HG03575 (cell line): ENCODE data around the gene ABCG1.

Experiments
- ATAC-seq: cut with Tn5 transposase; IDR thresholded peaks from one replicate; pipeline ENCODE4 v1.9.1; 2021; ENCODE audit not compliant: unreplicated experiment, insufficient number of reproducible peaks, low FRiP score; ENCODE audit errors: extremely low read depth

Gene ABCG1

DNA sequence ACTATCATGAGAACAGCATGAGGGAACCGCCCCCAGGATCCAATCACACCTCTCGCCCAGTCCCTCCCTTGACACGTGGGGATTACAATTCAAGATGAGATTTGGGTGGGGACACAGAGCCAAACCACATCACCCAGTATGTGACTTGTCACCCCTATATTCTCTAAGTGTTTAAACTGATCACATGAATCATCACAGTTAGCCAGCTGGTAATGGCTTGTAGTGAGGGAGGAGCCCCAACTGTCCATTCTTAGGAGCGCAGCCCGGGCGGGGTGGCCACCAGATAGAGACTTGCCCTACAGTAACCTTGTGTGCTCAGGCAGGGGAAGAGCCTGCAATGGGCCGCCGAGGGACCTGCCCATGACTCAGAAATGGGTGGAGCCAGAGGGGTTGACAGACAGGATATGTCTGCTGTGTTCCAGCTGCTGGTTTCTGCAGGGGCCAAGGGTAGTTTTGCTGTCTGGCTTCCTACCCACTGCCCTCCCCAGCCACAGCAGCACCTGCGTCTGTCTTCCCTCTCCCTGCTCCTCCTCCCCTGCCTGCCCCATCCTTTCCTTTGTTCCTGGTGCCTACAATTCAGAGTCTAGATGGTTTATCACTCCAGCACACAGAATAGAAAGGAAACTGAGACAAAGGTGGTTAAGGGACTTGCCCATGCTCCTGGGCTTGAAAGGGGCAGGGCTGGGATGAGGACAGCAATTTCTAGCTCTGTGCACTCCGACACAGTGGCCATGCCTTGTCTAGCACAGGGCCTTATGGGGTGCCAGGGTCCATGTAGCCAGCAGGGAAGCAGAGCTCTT, 9.2 kb downstream of the ABCG1 start:
- ATAC-seq, result peak; percentile 51

DNA sequence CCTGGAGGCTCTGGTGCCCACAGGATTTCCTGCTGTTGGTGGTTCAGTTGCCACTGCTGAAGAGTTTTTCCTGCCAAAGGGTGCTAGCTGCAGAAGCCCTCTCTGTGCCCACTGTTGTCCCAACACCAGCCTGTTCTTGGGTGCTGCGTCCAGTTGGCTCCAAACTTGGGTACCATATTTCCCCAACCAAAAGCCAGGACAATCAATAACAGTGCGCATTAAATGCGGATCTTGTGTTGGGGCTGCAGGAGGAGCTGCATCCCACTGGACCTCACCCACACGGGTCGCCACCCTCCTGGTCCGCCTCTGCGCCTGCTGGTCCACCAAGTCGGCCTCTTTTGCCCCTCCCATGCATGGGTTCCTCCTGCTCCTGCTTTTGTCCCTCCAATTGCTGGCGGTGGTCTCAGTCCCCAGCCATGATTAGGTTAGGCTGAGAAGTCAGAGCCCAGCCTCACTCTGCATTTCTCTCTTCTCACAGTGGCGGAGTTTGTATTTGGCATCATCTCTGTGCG, 9.8 kb downstream of the ABCG1 start:
- ATAC-seq, result no peak

DNA sequence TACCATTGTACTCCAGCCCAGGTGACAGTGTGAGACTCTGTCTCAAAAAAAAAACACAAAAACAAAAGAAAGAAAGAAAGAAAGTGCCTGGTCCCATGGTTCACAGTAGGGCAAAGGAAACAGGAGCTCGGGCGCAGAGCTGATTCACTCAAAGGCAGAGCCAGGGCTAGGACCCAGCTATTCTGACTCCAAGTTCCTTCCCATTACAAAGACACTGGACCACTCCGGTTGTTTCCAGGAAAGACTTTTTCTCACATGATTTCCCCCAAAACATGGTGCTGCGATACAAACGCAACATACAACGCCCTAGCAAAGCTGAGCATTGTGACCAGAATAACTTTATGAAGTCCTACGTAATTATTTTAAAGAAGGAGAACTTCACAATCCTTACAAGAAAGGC, 10.7 kb downstream of the ABCG1 start:
- ATAC-seq, result no peak

DNA sequence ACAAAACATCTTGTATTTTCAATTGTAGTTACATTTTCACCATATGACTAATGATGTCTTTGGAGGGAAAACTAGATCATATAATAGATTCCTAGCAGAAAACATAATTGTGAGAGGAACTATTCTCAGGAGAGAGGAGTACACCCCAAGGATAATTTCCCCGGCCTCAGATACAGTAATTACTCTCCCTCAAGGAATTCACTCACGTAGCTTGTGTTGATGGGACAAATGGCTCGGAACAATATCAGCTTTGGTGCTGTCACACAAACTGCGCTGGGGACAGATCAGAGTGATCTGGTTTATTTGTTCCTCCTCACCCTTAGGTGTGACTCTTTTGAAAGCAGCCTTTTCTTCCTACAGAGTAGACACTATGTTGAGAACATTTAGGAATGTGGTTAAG, 11.2 kb downstream of the ABCG1 start:
- ATAC-seq, result no peak

DNA sequence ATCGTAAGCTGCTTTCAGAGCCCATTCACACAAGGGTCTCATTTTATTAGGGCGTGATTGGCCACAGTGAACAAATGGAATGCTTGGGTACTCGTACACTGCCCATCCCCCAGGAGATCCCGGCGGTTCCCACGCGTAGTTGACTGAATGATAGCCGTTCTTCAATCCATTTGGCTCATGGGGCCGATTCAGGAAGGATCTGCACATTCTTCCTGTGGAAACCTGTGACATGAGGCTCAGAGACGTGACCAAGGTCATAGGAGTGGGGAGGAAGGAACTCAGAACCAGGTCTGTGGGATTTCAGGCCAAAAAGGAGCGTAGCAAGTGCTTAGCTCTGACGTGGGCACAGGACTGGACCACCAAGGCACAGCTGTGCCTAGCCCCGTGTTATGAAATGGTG, 11.7 kb downstream of the ABCG1 start:
- ATAC-seq, result no peak

DNA sequence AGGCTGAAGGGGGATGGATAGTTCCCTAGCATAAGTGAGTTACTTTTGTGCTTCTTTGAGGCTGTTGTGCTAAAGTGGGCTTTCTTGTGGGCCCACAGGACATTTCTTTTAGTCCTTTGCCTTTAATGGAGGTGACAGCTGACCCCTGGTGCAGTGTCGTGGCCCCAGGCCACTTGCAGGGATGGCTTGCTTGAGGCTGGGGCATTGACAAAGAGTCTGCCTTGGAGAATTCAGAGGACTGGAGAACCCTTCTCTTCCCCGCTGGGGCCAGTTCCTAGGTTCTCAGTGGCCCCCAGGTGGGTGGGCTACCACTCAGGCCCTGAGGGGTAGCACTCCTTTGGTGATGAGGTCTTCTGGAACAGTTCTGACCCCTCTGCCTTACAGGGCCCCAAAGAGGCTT, 12.8 kb downstream of the ABCG1 start:
- no peak for ATAC-seq

DNA sequence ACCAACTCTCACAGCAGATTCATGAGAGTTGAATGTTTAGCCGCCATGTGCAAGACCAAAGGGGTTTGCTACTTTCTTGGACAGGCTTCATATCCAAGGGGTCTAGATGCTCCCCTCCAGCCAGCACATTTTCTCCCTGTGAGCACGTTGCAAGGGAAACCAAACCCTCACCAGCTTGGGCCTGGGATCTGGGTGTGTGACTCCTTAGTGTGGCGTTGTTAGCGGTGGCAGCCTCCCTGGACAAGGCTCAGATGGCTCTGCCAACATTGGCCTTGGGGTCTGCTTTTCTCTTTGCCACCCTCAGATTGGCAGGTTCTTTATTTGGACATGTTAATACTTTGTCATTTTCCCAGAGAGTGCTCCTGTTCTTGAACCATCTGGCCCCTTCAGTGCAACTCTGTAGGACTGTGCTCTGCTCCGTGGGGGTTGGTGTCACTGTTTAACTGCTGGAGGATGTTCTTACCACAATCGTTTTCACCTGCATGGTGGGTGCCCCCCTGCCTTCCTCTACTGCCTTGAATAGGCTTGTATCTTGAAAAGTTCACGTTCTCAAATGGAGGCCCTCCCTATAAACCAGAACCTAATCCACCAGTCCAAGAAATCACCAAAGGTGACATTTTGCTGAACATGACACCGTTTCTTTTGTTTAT, 13.4 kb downstream of the ABCG1 start:
- no peak for ATAC-seq

DNA sequence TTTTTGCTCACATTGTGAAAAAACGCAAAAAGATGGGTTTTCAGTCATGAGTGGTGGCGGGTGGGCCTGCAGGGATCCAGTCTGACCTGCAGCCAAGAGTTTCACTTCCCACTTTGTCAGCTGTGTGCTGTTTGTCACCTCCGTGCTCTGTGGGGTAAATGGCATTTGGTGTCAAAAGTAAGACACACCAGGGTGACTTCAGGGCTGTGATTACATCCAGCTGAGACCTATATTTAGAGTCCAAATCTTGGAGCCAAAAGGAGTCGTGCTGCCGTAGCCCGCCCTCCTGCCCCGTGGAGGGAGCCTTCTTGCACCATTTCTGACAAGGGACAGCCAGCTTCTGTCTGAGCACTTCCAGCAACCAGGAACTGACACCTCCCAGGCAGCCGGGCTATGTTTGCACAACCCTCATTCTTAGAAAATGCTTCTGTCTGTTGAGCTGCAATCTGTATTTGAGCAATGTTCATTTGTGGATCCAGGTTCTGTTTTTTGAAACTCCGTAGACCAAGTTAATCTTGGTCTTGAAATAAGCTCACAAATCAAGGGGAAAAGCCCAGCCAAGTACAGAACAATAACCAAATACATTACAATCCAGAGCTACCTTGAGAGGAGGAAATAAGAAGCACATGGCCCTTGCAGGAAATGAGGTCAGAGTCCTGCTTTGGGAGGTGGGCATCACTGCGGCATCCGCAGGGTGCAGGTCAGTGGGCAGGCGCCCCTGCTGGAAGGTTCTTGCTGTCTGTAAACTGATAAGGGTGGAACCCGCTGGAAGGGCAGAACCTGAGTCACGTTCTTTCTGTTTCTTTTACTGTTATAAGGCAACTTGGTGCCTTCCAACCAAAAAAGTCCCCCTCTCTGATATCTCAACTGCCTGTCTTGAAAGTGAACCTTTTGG, 14.4 kb downstream of the ABCG1 start:
- no peak for ATAC-seq

DNA sequence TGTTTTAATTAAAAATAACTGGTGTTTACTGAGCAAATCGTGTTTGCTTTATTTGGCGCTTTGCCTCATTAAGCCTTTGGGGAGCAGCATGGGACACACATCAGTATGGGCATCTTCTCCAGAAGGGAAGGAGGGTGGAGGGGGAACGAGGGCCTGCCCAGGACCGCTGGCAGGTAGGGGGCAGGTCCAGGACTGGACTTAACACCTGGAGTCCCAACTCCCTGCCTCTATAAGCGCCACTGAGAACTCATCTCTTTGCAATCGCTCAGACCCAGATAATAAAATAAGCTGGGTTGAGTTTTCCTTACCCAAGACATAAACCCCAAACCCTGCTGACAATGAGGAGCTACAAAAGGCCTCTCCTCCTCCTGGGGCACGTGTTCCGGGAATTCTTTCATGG, 15.1 kb downstream of the ABCG1 start:
- ATAC-seq, result no peak

DNA sequence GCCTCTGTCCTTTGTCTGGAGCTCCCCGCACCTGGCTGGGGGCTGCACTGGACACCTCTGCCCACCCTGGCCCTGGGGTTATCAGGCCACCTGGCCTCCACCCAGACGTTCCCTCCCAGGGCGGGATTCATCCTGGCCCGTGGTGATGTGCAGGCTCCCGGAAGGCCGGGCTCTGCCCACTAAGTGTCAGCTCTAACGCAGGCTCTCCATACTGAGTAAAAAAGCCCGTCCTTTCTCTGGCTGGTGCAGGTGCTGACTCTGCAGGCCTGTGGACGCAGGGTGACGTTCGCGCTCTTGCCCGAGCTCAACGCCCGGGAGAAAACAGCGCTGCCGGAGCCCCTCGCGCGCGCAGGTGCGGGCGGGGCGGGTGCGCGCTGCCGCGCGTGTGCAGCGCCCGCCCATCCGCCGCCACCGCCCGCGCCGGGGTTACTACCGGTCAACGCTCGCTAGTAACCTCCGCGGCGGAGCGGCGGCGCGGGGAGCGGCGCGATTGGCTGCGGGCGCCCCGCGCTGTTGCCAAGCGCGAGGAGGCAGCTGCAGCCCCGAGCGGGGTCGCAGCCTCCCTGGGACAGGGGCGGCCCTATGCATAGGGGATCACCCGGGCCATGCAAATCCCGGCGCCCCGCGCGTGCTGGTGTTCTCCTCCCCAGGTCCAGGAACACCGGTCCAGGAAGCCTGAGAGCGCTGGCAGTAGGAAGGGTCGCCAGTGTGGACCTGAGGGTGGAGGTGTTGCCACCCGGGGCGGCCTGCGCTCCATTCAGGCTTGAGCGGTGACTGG, 15.7 kb downstream of the ABCG1 start:
- ATAC-seq, result no peak

DNA sequence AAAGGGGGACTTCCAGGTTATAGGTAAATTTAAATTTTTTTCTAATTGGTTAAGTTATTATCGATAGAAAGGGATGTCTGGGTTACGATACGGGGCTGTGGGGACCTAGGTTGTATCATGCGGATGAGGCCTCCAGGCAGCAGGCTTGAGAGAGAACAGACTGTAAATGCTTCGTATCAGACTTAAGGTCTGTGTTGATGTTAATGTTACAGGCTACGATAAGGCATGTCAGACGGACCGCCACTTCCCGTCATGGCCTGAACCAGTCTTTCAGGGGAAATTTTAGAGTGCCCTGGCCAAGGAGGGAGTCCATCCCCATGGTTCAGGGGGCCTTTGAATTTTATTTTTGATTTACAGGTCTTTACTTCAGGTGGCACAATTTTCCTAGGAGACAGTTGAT, 16.7 kb downstream of the ABCG1 start:
- ATAC-seq, result no peak

DNA sequence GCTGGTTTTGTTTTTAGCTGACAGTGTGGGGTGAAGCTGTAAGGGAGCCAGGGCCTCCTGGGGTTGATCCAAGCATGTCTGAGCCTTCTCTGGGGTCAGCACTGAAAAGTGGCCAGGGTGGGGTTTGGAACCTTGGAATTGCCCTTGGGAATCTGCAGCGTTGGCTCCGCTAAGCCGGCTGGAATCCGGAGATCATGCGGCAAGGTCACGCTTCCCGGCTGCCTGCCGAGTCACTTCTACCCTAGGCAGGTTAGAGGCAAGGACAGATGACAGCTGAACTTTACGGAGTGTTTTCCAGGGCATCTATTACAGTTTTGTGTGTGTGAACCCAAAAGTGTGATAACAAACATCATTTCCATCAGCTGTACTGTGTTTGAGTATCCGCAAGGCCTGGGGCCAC, 17.1 kb downstream of the ABCG1 start:
- ATAC-seq, result no peak

DNA sequence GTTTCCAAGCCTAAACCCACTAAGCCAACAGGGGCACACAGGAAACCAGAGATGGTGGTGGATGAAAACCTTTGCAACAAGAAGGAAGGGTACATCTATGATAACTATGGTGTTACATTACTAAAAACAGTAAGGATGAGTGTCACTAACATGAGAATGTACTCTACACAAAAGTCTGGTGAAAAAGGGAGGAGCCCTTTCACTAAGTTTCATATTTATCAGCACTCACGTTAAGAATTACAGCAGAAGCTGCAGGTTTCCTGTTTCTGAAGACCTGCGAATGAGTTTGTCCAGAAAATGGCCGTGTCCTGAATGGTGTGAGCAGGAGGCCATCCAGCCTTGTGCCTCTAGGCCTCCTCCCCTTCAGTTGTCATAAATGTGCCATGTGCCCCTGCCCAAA, 17.8 kb downstream of the ABCG1 start:
- no peak for ATAC-seq

DNA sequence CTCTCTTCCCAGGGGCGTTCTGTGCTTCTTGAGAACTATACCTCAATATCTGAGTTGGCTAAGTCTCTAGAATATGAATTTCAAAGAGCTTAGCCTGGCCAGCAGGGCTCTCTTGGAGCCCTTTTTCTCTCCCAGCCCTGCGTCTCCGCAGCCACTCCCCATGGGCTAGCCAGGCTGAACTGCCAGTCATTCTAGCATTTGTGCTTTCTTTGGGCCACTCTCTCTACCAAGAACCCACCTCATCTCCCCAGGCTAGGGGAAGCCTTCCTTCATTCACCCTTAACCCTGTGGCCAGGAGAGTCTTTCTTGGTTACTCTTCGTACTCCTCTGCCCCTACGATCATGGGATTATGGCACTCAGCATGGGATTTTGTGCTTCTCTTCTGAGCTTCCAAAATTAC, 18.2 kb downstream of the ABCG1 start:
- no peak for ATAC-seq

DNA sequence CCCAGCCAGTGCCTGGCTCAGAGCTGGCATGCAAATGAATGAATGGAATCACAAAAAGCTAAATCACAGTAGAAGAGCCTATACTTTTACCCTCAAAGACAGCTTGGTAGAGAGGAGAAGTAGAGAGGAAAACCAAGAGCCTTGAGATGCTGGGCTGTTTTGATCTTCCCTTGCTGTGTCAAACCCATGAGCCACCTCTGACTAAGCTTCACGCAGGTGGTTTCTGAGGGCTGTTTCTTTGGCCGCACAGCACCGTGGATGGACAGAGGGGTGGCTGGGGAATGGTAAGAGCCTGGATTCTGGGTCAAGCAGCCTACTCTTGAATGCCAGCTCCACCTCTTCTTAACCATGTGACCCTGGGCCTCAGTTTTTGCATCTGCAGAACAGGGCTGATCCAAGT, 18.6 kb downstream of the ABCG1 start:
- no peak for ATAC-seq

DNA sequence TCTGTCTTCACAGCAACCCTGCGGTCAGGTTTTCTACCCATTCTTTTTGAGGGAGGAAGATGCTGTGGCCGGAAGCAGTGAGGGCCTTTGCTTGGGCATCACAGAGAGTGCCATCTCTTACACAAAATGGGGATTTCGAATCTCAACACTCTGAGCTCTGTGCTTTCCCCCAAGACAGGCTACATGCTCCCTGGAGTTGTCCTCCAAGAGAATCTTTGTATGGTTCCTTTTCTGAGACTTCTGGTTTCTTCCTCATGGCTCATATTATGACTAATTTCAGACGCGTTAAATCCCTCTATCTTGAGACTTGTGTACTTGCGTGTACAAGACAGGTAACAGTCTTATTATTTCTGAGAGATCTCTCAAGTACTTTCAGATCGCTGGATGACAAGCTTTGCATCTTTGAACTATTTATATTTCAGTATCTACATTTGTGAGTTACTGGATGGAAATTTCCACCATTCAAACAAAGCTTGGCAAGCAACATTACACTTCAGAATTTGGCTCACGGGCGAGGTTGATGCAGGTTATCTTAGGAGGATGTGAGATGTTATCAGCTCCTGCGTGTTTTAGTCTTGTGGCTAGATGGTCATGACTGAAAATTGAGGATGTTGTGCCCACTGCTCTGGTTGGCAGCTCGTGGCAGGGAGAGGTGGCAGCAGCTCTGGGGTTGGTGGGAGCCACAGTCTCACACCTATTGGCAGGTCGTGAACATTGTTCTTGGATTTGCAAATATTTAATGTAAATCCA, 19.4 kb downstream of the ABCG1 start:
- ATAC-seq, result no peak

DNA sequence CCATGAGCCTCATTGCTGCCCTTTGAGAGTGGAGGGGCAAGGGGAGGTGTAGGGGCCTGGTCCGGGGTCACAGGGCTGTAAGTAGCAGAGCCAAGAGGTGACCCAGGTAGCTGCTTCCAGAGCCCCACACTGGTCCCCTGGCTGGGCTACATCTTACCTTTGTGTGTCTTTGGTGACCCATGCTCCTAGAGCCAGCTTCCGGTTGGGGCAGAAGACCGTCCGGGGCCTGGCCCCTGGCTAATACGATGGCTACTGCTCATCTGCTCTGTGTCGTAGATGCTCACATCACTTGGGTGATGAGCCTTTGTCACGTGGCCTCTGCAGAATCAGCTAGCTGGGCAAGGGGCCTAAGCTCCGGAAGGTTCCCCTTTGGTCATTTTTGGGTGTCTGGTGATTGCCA, 20.6 kb downstream of the ABCG1 start:
- ATAC-seq, result no peak

DNA sequence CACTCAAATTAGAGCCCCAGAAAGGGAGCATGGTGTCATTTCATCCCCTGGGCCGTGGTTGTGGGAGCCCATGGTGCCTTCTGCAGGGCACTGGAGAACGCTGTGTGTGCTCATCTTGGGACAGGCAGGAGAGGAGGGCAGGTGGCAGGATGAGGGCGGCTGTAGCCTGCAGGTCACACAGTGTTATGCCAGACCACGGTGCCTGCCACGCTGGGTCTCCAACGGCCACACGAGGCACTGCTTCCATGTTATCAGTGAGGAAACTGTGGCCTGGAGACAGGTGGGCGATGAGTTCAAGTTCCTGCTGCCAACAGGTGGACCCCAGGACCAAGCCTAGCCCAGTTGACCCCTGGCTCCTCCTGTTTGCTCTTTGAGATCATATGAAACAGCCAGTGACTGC, 21.0 kb downstream of the ABCG1 start:
- ATAC-seq, result no peak
